Endodermal cell (in vitro differentiated cells): ENCODE measurements around the gene CAPN10. TPM values are rescaled to one million over a fixed set of nuclear protein-coding genes. Genes with fewer than 3 reads are reported as not detected.
"Not testable (repeated sequence)": the region's sequence is repeated elsewhere in the genome, so short reads cannot be mapped to it uniquely, and the experiment has no call there.

Source experiments
- DNase-seq: peaks from one replicate; pipeline ENCODE4 v3.0.0-alpha.2; 2017
- H3K27ac ChIP-seq: 2 replicates; pipeline ENCODE4 v1.5.1; 2013; ENCODE audit warnings: mild to moderate bottlenecking, low read depth, low read length, moderate library complexity
- H3K27me3 ChIP-seq: 2 replicates; pipeline ENCODE4 v1.6.1; 2013; ENCODE audit warnings: mild to moderate bottlenecking, low read length, moderate library complexity; ENCODE audit not compliant: insufficient read depth, control insufficient read depth, poor library complexity, severe bottlenecking
- H3K36me3 ChIP-seq: 2 replicates; pipeline ENCODE4 v1.7.0; 2013; ENCODE audit warnings: mild to moderate bottlenecking, low read length, moderate library complexity; ENCODE audit not compliant: control insufficient read depth, insufficient read depth
- H3K4me1 ChIP-seq: one replicate; pipeline ENCODE4 v1.7.0; 2013; ENCODE audit warnings: low read length; ENCODE audit not compliant: control insufficient read depth, insufficient read depth
- H3K4me3 ChIP-seq: 2 replicates; pipeline ENCODE4 v1.5.1; 2013; ENCODE audit warnings: mild to moderate bottlenecking, low read length, moderate library complexity
- H3K9ac ChIP-seq: 2 replicates; pipeline ENCODE4 v1.6.1; 2013; ENCODE audit warnings: mild to moderate bottlenecking, low read length, moderate library complexity; ENCODE audit not compliant: poor library complexity, severe bottlenecking; ENCODE audit errors: extremely low read depth
- H3K9me3 ChIP-seq: 2 replicates; pipeline ENCODE4 v1.6.1; 2013; ENCODE audit warnings: mild to moderate bottlenecking, low read length, moderate library complexity; ENCODE audit not compliant: control insufficient read depth
- H3K27ac Mint-ChIP-seq: 2 replicates; pipeline ENCODE4 v1.8.0; 2020; ENCODE audit warnings: mixed read lengths
- H3K27me3 Mint-ChIP-seq: 2 replicates; pipeline ENCODE4 v1.8.0; 2021; ENCODE audit warnings: mild to moderate bottlenecking, mixed read lengths; ENCODE audit not compliant: insufficient read depth
- H3K36me3 Mint-ChIP-seq: 2 replicates; pipeline ENCODE4 v1.8.0; 2020; ENCODE audit warnings: low read depth, mixed read lengths
- H3K4me1 Mint-ChIP-seq: 2 replicates; pipeline ENCODE4 v1.8.0; 2020; ENCODE audit warnings: mixed read lengths
- H3K4me3 Mint-ChIP-seq: 2 replicates; pipeline ENCODE4 v1.8.0; 2020; ENCODE audit warnings: mild to moderate bottlenecking, moderate library complexity, mixed read lengths
- H3K9me3 Mint-ChIP-seq: 2 replicates; pipeline ENCODE4 v1.8.0; 2020; ENCODE audit warnings: mild to moderate bottlenecking, mixed read lengths
- WGBS, 2 experiments: methylation state at CpG; one replicate each; pipeline versions ENCODE4 v1.1.5 to v1.1.7; 2013; ENCODE audit warnings: missing lambda C conversion rate in 2 of 2, mixed read lengths in 1 of 2; ENCODE audit not compliant: insufficient coverage in 1 of 2, insufficient read length in 1 of 2; 5-methylcytosine and 5-hydroxymethylcytosine counted together
- total RNA-seq, 2 donors: library from RNA; stranded (reverse); fragmentation: NEBNext Ultra II Directional in 1 of 2; extraction: Animal tissue kit (Norgen Biotek cat#: 25700) in 1 of 2; gene quantifications; 2 replicates in 1 of 2; 3 replicates in 1 of 2; pipeline ENCODE4 v1.2.1, GENCODE V29; 2021
- TF ChIP-seq, protein P1 (sequence below): fragments of 200-600 bp; sonication (generic); conservative IDR thresholded peaks from 2 replicates; pipeline ENCODE4 v1.5.0; 2021; ENCODE audit warnings: antibody characterized with exemption, mild to moderate bottlenecking

Gene CAPN10
- total RNA-seq, 2 donors from 2014 or later, result 58.9 to 61.9 TPM

DNA sequence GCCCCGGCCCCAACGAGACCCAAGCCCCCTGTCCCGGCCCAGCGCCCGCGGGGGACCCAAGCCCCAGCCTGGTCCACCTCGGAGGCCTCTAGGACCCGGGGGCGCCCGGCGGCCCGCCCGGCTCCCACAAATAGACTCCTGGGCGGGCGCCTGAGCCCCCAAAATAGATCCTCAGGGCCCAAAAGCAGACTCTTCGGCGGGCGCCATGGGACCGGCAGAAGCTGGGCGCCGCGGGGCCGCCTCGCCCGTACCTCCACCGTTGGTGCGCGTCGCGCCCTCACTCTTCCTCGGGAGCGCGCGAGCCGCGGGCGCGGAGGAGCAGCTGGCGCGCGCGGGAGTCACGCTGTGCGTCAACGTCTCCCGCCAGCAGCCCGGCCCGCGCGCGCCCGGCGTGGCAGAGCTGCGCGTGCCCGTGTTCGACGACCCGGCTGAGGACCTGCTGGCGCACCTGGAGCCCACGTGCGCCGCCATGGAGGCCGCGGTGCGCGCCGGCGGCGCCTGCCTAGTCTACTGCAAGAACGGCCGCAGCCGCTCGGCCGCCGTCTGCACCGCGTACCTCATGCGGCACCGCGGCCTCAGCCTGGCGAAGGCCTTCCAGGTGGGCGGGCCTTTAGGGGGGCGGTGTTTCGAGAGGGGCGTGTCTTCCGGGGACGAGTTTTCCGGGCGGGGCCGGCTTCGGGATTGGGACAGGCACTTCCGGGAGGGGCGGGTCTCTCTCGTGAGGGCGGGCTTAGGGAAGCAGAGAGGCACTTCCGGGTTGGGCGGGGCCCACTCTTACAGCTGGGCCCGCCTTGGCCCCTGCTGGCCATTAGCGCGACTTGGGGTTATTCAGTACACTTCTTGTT is 25.8 kb upstream of the CAPN10 start:
- no peaks in the 10 kb centered on the region for H3K4me1 ChIP-seq
- H3K27me3 Mint-ChIP-seq, result peaks cover 25% of the 10 kb centered on the region
- peak overlapping the region; percentile 64 for H3K4me3 Mint-ChIP-seq
- H3K4me3 ChIP-seq, result peak overlapping the region; percentile 86
- H3K9ac ChIP-seq, result peak overlapping the region; percentile 60
- H3K27ac Mint-ChIP-seq, result peak overlapping the region; percentile 87
- no peaks in the 10 kb centered on the region for H3K9me3 Mint-ChIP-seq
- H3K27ac ChIP-seq, result peak overlapping the region; percentile 81
- H3K27me3 ChIP-seq, result no peaks in the 10 kb centered on the region
- WGBS, 2 experiments, result 0% methylated on average over 37 to 101 of the region's 101 CpGs
- H3K9me3 ChIP-seq, result no peaks in the 10 kb centered on the region
- H3K36me3 ChIP-seq, result peaks cover 9% of the 10 kb centered on the region
- TF ChIP-seq, protein P1, sequence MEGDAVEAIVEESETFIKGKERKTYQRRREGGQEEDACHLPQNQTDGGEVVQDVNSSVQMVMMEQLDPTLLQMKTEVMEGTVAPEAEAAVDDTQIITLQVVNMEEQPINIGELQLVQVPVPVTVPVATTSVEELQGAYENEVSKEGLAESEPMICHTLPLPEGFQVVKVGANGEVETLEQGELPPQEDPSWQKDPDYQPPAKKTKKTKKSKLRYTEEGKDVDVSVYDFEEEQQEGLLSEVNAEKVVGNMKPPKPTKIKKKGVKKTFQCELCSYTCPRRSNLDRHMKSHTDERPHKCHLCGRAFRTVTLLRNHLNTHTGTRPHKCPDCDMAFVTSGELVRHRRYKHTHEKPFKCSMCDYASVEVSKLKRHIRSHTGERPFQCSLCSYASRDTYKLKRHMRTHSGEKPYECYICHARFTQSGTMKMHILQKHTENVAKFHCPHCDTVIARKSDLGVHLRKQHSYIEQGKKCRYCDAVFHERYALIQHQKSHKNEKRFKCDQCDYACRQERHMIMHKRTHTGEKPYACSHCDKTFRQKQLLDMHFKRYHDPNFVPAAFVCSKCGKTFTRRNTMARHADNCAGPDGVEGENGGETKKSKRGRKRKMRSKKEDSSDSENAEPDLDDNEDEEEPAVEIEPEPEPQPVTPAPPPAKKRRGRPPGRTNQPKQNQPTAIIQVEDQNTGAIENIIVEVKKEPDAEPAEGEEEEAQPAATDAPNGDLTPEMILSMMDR, result peak; percentile 57
- peaks cover 17% of the 10 kb centered on the region for H3K36me3 Mint-ChIP-seq
- peak; percentile 100 for DNase-seq
- H3K4me1 Mint-ChIP-seq, result peaks cover 9% of the 10 kb centered on the region

DNA sequence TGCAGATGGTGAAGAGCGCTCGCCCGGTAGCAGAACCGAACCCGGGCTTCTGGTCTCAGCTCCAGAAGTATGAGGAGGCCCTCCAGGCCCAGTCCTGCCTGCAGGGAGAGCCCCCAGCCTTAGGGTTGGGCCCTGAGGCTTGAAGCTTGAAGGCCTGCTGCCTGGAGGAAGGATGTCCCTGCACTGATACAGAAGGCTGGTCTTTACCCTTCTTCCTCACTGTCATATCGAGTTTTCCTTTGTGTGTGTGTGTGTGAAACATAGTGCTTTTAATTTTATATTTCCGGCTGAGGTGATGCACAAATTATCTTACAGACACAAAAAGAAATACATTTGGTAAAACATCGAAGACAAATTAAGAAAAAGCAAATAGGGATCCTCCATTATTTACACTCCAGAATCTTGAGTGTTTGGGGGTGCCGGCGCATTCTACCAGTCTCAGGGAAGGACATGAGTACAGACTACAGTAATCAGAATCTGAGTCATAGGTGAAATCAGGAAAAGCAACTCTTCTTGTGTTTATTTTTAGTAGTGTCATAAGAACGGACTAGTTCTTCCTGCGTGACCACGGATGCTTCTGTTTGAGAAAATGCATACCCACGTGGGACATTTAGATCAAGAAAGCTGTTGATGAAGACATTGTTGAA is 25.1 kb upstream of the CAPN10 start:
- H3K27me3 Mint-ChIP-seq, result peaks cover 25% of the 10 kb centered on the region
- peaks cover 12% of the 10 kb centered on the region for H3K4me1 Mint-ChIP-seq
- Histone ChIP-seq H3K9me3 (no peaks in the 10 kb centered on the region), H3K4me3 (peak overlapping the region; percentile 86), H3K36me3 (peaks cover 9% of the 10 kb centered on the region), H3K27me3 (no peaks in the 10 kb centered on the region), H3K4me1 (peaks cover 2% of the 10 kb centered on the region), H3K9ac (peak overlapping the region; percentile 50), H3K27ac (no peak overlapping the region)
- WGBS, 2 experiments, result 42 to 49% methylated on average over 8 to 13 of the region's 14 CpGs
- no peaks in the 10 kb centered on the region for H3K9me3 Mint-ChIP-seq
- H3K4me3 Mint-ChIP-seq, result peak overlapping the region; percentile 64
- peak; percentile 28 for DNase-seq
- TF ChIP-seq, protein P1, result no peak
- H3K36me3 Mint-ChIP-seq, result peaks cover 17% of the 10 kb centered on the region
- H3K27ac Mint-ChIP-seq, result peak overlapping the region; percentile 87

DNA sequence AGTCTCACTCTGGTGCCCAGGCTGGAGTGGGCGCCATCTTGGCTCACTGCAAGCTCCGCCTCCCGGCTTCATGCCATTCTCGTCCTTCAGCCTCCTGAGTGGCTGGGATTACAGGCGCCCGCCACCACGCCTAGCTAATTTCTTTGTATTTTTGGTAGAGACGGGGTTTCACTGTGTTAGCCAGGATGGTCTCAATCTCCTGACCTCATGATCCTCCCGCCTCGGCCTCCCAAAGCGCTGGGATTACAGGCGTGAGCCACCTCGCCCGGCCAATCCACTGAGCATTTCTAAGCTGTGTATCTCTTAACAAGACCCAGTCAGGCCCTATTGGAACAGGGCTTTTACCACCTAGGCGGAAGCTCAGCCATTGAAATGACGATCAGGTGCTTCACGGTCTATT is 23.3 kb upstream of the CAPN10 start:
- H3K9me3 ChIP-seq, H3K27ac ChIP-seq, H3K9ac ChIP-seq, H3K4me3 Mint-ChIP-seq, DNase-seq, H3K9me3 Mint-ChIP-seq, H3K4me3 ChIP-seq, H3K27ac Mint-ChIP-seq, H3K36me3 ChIP-seq: not testable (repeated sequence)
- Histone ChIP-seq H3K4me1 (peaks cover 14% of the 10 kb centered on the region), H3K27me3 (peaks cover 11% of the 10 kb centered on the region)
- H3K36me3 Mint-ChIP-seq, result peaks cover 17% of the 10 kb centered on the region
- 93 to 95% methylated on average over 17 of the region's 17 CpGs for WGBS, 2 experiments
- H3K4me1 Mint-ChIP-seq, result peaks cover 16% of the 10 kb centered on the region
- peaks cover 31% of the 10 kb centered on the region for H3K27me3 Mint-ChIP-seq
